HepG2 (cell line): ENCODE measurements around the gene PTPMT1. TPM values are rescaled to one million over a fixed set of nuclear protein-coding genes. Genes with fewer than 3 reads are reported as not detected.

Source experiments
- ATAC-seq: fragments of 200-7000 bp; cut with Tn5 transposase; 3 replicates; pipeline ENCODE4 v1.9.1; 2020; ENCODE audit warnings: mild to moderate bottlenecking, moderate library complexity
- BruUV-seq: library from RNA; stranded (reverse); fragments of 400-500 nt; replicated peaks from 2 replicates; lab custom pipeline; 2021; lab: Mats Ljungman, UMichigan
- CTCF ChIA-PET: fragments of 300-600 bp; formaldehyde crosslinking; extraction: SDS; loops from one replicate; lab custom pipeline; 2021; ENCODE audit warnings: low total read pairs, inconsistent platforms, low intra/inter-chr PET ratio; lab: Yijun Ruan, JAX
- POLR2A ChIA-PET: fragments of 350-600 bp; sonication (Branson Sonifier 250); formaldehyde crosslinking; loops from one replicate; lab custom pipeline; 2020; ENCODE audit warnings: antibody characterized with exemption, inconsistent platforms; lab: Yijun Ruan, JAX
- DNase-seq: peaks from one replicate; pipeline ENCODE4 v3.0.0-alpha.2; 2015; ENCODE audit warnings: low spot score
- FAIRE-seq: peaks from 3 replicates; lab custom pipeline; 2011; peaks lifted over from hg19 to GRCh38; lab: Jason Lieb, UNC
- H2AFZ ChIP-seq: one replicate; pipeline ENCODE4 v1.6.1; 2011; ENCODE audit warnings: low read length, inconsistent platforms
- H3K27ac ChIP-seq: fragments of 300-600 bp; 3 replicates; pipeline ENCODE4 v1.8.0; 2011; ENCODE audit warnings: mixed run types, mild to moderate bottlenecking, mixed read lengths, low read length, inconsistent platforms; ENCODE audit not compliant: insufficient read depth; ENCODE audit errors: extremely low read length
- H3K27me3 ChIP-seq, 2 experiments: fragments of 200-600 bp in 1 of 2; 2 replicates in 1 of 2; 3 replicates in 1 of 2; pipeline versions ENCODE4 v1.6.0 to v1.8.0; 2011; ENCODE audit warnings: low read length in 2 of 2, mild to moderate bottlenecking in 2 of 2, moderate library complexity in 2 of 2, inconsistent platforms in 1 of 2; ENCODE audit not compliant: insufficient read depth in 2 of 2, control insufficient read depth in 1 of 2
- H3K36me3 ChIP-seq, 2 experiments: fragments of 200-600 bp in 1 of 2; replicated peaks in 1 of 2; 2 replicates in 1 of 2; 3 replicates in 1 of 2; pipeline versions ENCODE4 v1.5.1 to v1.8.0; 2011; ENCODE audit warnings: low read length in 2 of 2, inconsistent platforms in 1 of 2; ENCODE audit not compliant: insufficient read depth in 2 of 2, control insufficient read depth in 1 of 2
- H3K4me1 ChIP-seq: 2 replicates; pipeline ENCODE4 v1.5.1; 2012; ENCODE audit warnings: low read length, inconsistent platforms; ENCODE audit not compliant: insufficient read depth
- H3K4me2 ChIP-seq: 2 replicates; pipeline ENCODE4 v1.6.0; 2011; ENCODE audit warnings: low read depth, low read length, inconsistent platforms
- H3K4me3 ChIP-seq, 3 experiments: fragments of 200-600 bp in 1 of 3; sonication (generic), shearing (Covaris generic) in 1 of 3; replicated peaks in 1 of 3; 2 replicates each; pipeline ENCODE4 v1.5.1; 2011 to 2016; ENCODE audit warnings: low read length in 3 of 3, inconsistent platforms in 2 of 3, low read depth in 2 of 3, mild to moderate bottlenecking in 2 of 3, control low read depth in 1 of 3, mixed read lengths in 1 of 3; ENCODE audit not compliant: insufficient read depth in 1 of 3
- H3K79me2 ChIP-seq: one replicate; pipeline ENCODE4 v1.6.1; 2011; ENCODE audit warnings: low read length, inconsistent platforms; ENCODE audit not compliant: insufficient read depth
- H3K9ac ChIP-seq: 2 replicates; pipeline ENCODE4 v1.6.0; 2011; ENCODE audit warnings: mild to moderate bottlenecking, low read depth, low read length, inconsistent platforms; ENCODE audit not compliant: insufficient read depth
- H3K9me3 ChIP-seq: 2 replicates; pipeline ENCODE4 v1.5.1; 2012; ENCODE audit warnings: mild to moderate bottlenecking, low read length
- H4K20me1 ChIP-seq: 2 replicates; pipeline ENCODE4 v1.6.0; 2011; ENCODE audit warnings: inconsistent platforms, mild to moderate bottlenecking, low read length, moderate library complexity; ENCODE audit not compliant: insufficient read depth
- BRD4 ChIP-seq: sonication (generic); formaldehyde crosslinking; IDR thresholded peaks from 2 replicates; pipeline ENCODE4 v1.4.0; 2020; ENCODE audit warnings: missing genetic modification reagents
- GATAD1 ChIP-seq: IDR thresholded peaks from 2 replicates; pipeline ENCODE4 v1.6.1; 2016; ENCODE audit warnings: missing genetic modification reagents, missing compliant biosample characterization
- SALL1 ChIP-seq: sonication (generic); formaldehyde crosslinking; IDR thresholded peaks from 2 replicates; pipeline ENCODE4 v1.8.0; 2022; ENCODE audit warnings: mild to moderate bottlenecking, missing genetic modification reagents
- ZBTB40 ChIP-seq, 2 experiments: fragments of 450-650 bp in 1 of 2; sonication (generic) in 1 of 2; formaldehyde crosslinking in 1 of 2; IDR thresholded peaks; 2 replicates each; pipeline versions ENCODE4 v1.6.1 to v1.8.0; 2016 to 2022; ENCODE audit warnings: antibody characterized with exemption in 1 of 2, mild to moderate bottlenecking in 1 of 2, missing genetic modification reagents in 1 of 2
- ZNF280D ChIP-seq: sonication (generic); formaldehyde crosslinking; IDR thresholded peaks from 2 replicates; pipeline ENCODE4 v1.5.1; 2020; ENCODE audit warnings: mild to moderate bottlenecking, missing genetic modification reagents
- ZNF343 ChIP-seq: sonication (generic); formaldehyde crosslinking; IDR thresholded peaks from 2 replicates; pipeline ENCODE4 v1.4.0; 2020; ENCODE audit warnings: mild to moderate bottlenecking, missing genetic modification reagents
- ZNF607 ChIP-seq: sonication (generic); formaldehyde crosslinking; IDR thresholded peaks from 2 replicates; pipeline ENCODE4 v1.5.1; 2020; ENCODE audit warnings: missing genetic modification reagents, mild to moderate bottlenecking, borderline replicate concordance
- ZNF784 ChIP-seq: sonication (generic); formaldehyde crosslinking; IDR thresholded peaks from 2 replicates; pipeline ENCODE4 v1.5.1; 2020; ENCODE audit warnings: missing genetic modification reagents, mild to moderate bottlenecking, borderline replicate concordance
- ZNF891 ChIP-seq: sonication (generic); formaldehyde crosslinking; IDR thresholded peaks from 2 replicates; pipeline ENCODE4 v1.5.0; 2020; ENCODE audit warnings: mild to moderate bottlenecking, missing genetic modification reagents
- WGBS: methylation state at CpG from one replicate; pipeline ENCODE4 v1.1.6; 2017; ENCODE audit warnings: low lambda C conversion rate; 5-methylcytosine and 5-hydroxymethylcytosine counted together
- in situ Hi-C: cut with HindIII; loops from 2 replicates; pipeline ENCODE4 v1.10.0; 2017; ENCODE audit warnings: low pct_unique_long_range_greater_than_20kb; ENCODE audit not compliant: extremely low pct_ligation_motif_present
- intact Hi-C: fragments of 100-400 bp; cut with micrococcal nuclease; formaldehyde crosslinking; loops from one replicate; pipeline ENCODE4 v1.10.0; 2022; ENCODE audit not compliant: unreplicated experiment
- polyA plus RNA-seq, 8 experiments: library from polyadenylated mRNA; depleted of rRNA in 3 of 8; stranded (reverse) in 7 of 8; unstranded in 1 of 8; fragments of >200 nt; fragmentation: Illumina TruSeq in 4 of 8; extraction: Trizol in 4 of 8; gene quantifications; 2 replicates each; pipeline versions ENCODE4 v1.2.1 to v1.2.3, GENCODE V29; 2011 to 2016; ENCODE audit warnings: low read depth in 4 of 8, missing spikeins in 1 of 8, mixed read lengths in 1 of 8; ENCODE audit not compliant: insufficient read depth in 1 of 8
- total RNA-seq, 5 experiments: library from RNA; depleted of rRNA; stranded (reverse); fragments of >200 nt; fragmentation: Illumina TruSeq; extraction: Trizol; gene quantifications; 2 replicates each; pipeline ENCODE4 v1.2.3, GENCODE V29; 2016; ENCODE audit warnings: low read depth in 1 of 5

The PTPMT1 gene
- total and polyA plus RNA-seq, 2 of the 13 experiments (the other 11 are each of a cell fraction or from before 2014, with no cell fraction given): 55.6 to 129 TPM

GRCh38 chr11:47587723-47588326, 22.4 kb downstream of the PTPMT1 start:
- Histone ChIP-seq H3K79me2 (no peaks in the 10 kb centered on the region), H3K27me3 (peaks cover 0 to 3% of the 10 kb centered on the region in 2 experiments; a peak in 3 of 5 replicates), H2AFZ (peak overlapping the region; percentile 39), H3K36me3 (peaks cover 5 to 17% of the 10 kb centered on the region in 2 experiments; a peak in 4 of 5 replicates), H3K4me2 (peak overlapping the region; percentile 91), H3K27ac (no peak overlapping the region), H3K4me3 (peak overlapping the region; percentile 49 to 70 (median 53); a peak in 5 of 6 replicates), H3K4me1 (peaks cover 51% of the 10 kb centered on the region), H3K9ac (peak overlapping the region; percentile 58), H3K9me3 (no peaks in the 10 kb centered on the region), H4K20me1 (no peaks in the 10 kb centered on the region)
- in situ Hi-C loops: no loop called here
- DNase-seq (no peak), FAIRE-seq (no peak), ATAC-seq (peak; percentile 64)
- no TSS peak for BruUV-seq
- WGBS: no CpG with 5 or more reads among the region's 14 CpGs
- POLR2A ChIA-PET: interaction anchor here (0.7 to 1.6 kb wide), 6 partner anchors 8 to 136 kb away, joined by 3 to 10 read pairs (median 4); partner anchors contain the start of genes KBTBD4 and NDUFS3
- CTCF ChIA-PET: no interaction called here
- intact Hi-C loops: loop anchor here (5.0 kb wide), 1 partner anchor 521 kb away; no protein-coding TSS in a partner anchor
- TF ChIP-seq ZNF343: no peak
- TF ChIP-seq GATAD1 (CRISPR knock-in tag): no peak
- peak; percentile 75; the same call in 1 of the 2 replicates for TF ChIP-seq BRD4 (CRISPR knock-in tag)
- TF ChIP-seq ZBTB40 (IDR thresholded peaks at IDR 0.05): no peak
- no peak for TF ChIP-seq ZBTB40 (CRISPR knock-in tag; IDR thresholded peaks at IDR 0.05)
- TF ChIP-seq ZNF891: no peak
- TF ChIP-seq SALL1 (CRISPR knock-in tag): no peak; the same call in 1 of the 2 replicates
- TF ChIP-seq ZNF280D (CRISPR knock-in tag): no peak
- TF ChIP-seq ZNF784: 0 out of 2 replicates have a peak, but pooled peaks have one; percentile 35
- 0 out of 2 replicates have a peak, but pooled peaks have one; percentile 28 for TF ChIP-seq ZNF607 (CRISPR knock-in tag)
